Prostate gland (tissue), 2 donors: ENCODE data around the gene SYT6. TPM values are rescaled to one million over a fixed set of nuclear protein-coding genes. Genes with fewer than 3 reads are reported as not detected.
"Not testable (repeated sequence)": the region's sequence is repeated elsewhere in the genome, so short reads cannot be mapped to it uniquely, and the experiment has no call there.

ENCODE experiments used
- DNase-seq: peaks from one replicate; pipeline ENCODE4 v3.0.0-alpha.2; 2019; ENCODE audit warnings: low spot score
- H3K27ac ChIP-seq, 2 donors: fragments of 200-600 bp; sonication (generic); 2 replicates each; pipeline ENCODE4 v1.5.1; 2017 to 2019
- H3K27me3 ChIP-seq: fragments of 200-600 bp; sonication (generic); replicated peaks from 2 replicates; pipeline ENCODE4 v1.5.1; 2019; ENCODE audit not compliant: insufficient read depth
- H3K36me3 ChIP-seq, 2 donors: fragments of 200-600 bp; sonication (generic); 1 replicate in 1 of 2; 2 replicates in 1 of 2; pipeline versions ENCODE4 v1.5.1 to v1.8.1; 2017 to 2019
- H3K4me1 ChIP-seq: fragments of 200-600 bp; sonication (generic); replicated peaks from 2 replicates; pipeline ENCODE4 v1.5.1; 2019
- H3K4me3 ChIP-seq, 2 donors: fragments of 200-600 bp; sonication (generic); 2 replicates each; pipeline ENCODE4 v1.5.1; 2017 to 2019
- H3K9me3 ChIP-seq: fragments of 200-600 bp; sonication (generic); 2 replicates; pipeline ENCODE4 v1.5.1; 2017
- CTCF ChIP-seq, 4 experiments: fragments of 200-600 bp in 2 of 4; fragments of 450-650 bp in 2 of 4; sonication (generic) in 2 of 4; IDR thresholded peaks; 1 replicate in 3 of 4; 2 replicates in 1 of 4; pipeline ENCODE4 v1.5.1; 2016 to 2019; ENCODE audit warnings: antibody characterized with exemption in 4 of 4, mild to moderate bottlenecking in 2 of 4, moderate library complexity in 2 of 4
- POLR2A ChIP-seq: fragments of 450-650 bp; IDR thresholded peaks from one replicate; pipeline ENCODE4 v1.6.1; 2016; ENCODE audit warnings: antibody characterized with exemption, mild to moderate bottlenecking
- POLR2AphosphoS5 ChIP-seq: sonication (generic); formaldehyde crosslinking; IDR thresholded peaks from one replicate; pipeline ENCODE4 v1.6.1; 2017; ENCODE audit warnings: antibody characterized with exemption
- whole genome bisulfite sequencing: methylation state at CpG from one replicate; pipeline ENCODE4 v1.1.5; 2018; 5-methylcytosine and 5-hydroxymethylcytosine counted together
- intact Hi-C: fragments of 100-400 bp; cut with DNase I; formaldehyde crosslinking; loops from one replicate; pipeline ENCODE4 v1.14.2; 2022
- total RNA-seq, 2 donors: library from RNA; depleted of rRNA; stranded (reverse); fragments of >200 nt; gene quantifications; one replicate each; pipeline ENCODE4 v1.1.0, GENCODE V29; 2016

SYT6 gene
- total RNA-seq, 2 donors from 2014 or later: 1.6 TPM; not detected in 1

DNA sequence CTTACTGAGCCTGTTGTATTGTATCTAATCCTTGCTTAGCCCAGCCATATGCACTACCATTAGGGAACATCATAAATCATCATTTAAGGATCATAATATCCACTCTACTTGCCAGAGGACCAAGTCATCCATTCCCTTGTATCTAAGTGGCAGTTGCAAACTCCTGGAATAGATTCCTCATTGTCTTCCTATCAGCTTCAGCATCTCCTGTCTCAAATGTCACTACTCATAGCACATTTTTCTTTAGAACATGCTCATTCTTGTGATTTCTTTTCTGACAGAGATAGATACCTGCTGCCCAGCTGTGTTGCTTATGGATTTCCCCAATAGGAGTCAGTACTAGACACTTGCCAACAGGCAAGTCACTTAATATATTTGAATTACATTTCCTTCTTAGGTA lies 90.1 kb downstream of the SYT6 start:
- no peaks in the 10 kb centered on the region for H3K9me3 ChIP-seq
- no peak for TF ChIP-seq CTCF (IDR thresholded peaks at IDR 0.05)
- TF ChIP-seq POLR2A: no peak
- TF ChIP-seq POLR2AphosphoS5: no peak
- no peaks in the 10 kb centered on the region for H3K4me1 ChIP-seq
- H3K27me3 ChIP-seq: no peaks in the 10 kb centered on the region
- no peak overlapping the region for H3K4me3 ChIP-seq
- H3K27ac ChIP-seq: no peak overlapping the region
- DNase-seq: no peak
- intact Hi-C loops: no loop called here
- no peaks in the 10 kb centered on the region for H3K36me3 ChIP-seq

- H3K27ac ChIP-seq: no peak overlapping the region
- H3K36me3 ChIP-seq: no peaks in the 10 kb centered on the region
- DNase-seq: no peak
- H3K9me3 ChIP-seq: no peaks in the 10 kb centered on the region
- no peak overlapping the region for H3K4me3 ChIP-seq
- H3K4me1 ChIP-seq: no peaks in the 10 kb centered on the region
- intact Hi-C loops: no loop called here
- no peaks in the 10 kb centered on the region for H3K27me3 ChIP-seq
- TF ChIP-seq POLR2AphosphoS5: no peak
- no peak for TF ChIP-seq POLR2A
- no peak for TF ChIP-seq CTCF (IDR thresholded peaks at IDR 0.05)
- WGBS: 76% methylated on average over 8 of the region's 8 CpGs
Observed at GRCh38 chr1:114062477-114063099, 91.1 kb downstream of the SYT6 start.

DNA sequence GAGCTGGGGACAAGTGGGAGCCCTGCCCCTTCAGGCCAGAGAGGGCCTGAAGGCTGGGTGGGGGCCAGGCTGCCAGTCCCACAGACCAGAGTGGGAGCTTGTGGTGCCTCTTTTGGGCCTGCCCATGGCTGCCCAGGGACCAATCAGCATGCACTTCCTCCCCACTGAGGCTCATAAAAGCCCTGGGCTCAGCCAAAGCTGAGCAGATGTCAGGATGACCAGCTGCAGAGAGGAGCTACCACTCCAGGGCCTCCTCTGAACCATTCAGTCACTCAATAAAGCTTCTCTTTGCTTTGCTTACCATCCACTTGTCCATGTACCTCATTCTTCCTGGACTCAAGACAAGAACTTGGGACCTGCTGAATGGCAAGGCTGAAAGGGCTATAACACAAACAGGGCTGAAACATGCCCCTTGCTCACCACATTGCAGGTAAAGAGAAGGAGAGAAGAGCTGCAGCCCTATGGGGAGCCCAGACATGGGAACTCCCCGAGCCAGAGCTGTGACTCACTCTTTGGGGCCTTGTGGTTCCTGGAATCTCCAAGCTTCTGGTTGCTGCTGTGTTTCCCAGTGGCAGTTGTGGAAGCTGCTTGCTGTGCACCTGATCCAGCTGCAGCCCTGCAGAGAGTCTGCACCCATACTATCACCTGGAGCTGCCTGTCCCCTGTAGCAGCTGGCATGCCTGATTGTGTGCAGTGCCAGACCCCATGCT lies 92.4 kb downstream of the SYT6 start:
- intact Hi-C loops: no loop called here
- Histone ChIP-seq H3K36me3 (no peaks in the 10 kb centered on the region), H3K9me3 (no peaks in the 10 kb centered on the region), H3K4me1 (no peaks in the 10 kb centered on the region), H3K4me3 (no peak overlapping the region), H3K27me3 (no peaks in the 10 kb centered on the region), H3K27ac (no peak overlapping the region)
- no peak for DNase-seq
- no peak for TF ChIP-seq POLR2A
- TF ChIP-seq CTCF (IDR thresholded peaks at IDR 0.05): no peak
- TF ChIP-seq POLR2AphosphoS5: no peak
- WGBS: 100% methylated on average over 1 of the region's 1 CpG

- DNase-seq, H3K27me3 ChIP-seq, H3K4me1 ChIP-seq, intact Hi-C loops, H3K27ac ChIP-seq, H3K9me3 ChIP-seq, H3K36me3 ChIP-seq, H3K4me3 ChIP-seq: not testable (repeated sequence)
- 56% methylated on average over 6 of the region's 6 CpGs for WGBS
Observed at GRCh38 chr1:114058236-114058635, 95.4 kb downstream of the SYT6 start.

DNA sequence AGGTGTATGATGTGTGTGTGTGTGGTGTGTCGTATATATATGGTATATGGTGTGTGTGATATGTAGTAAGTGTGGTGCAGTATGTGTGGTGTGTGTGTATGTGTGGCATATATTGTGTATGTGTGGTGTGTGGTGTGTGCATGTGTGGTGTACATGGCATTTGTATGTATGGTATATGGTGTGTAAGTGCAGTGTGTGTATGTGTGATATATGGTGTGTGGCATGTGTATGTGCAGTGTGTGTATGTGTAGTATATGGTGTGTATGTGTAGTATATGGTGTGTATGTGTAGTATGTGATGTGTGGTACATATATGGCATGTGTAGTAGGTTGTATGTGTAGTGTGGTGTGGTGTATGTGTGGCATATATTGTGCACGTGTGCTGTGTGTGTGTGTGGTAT lies 99.5 kb downstream of the SYT6 start:
- no peak overlapping the region for H3K27ac ChIP-seq
- WGBS: 89% methylated on average over 2 of the region's 2 CpGs
- intact Hi-C loops: no loop called here

More for the DNA sequence above, 99.5 kb downstream of the SYT6 start:
- Histone ChIP-seq H3K36me3 (no peaks in the 10 kb centered on the region), H3K27me3 (no peaks in the 10 kb centered on the region), H3K9me3 (no peaks in the 10 kb centered on the region), H3K4me3 (no peak overlapping the region), H3K4me1 (no peaks in the 10 kb centered on the region)
- no peak for DNase-seq
- TF ChIP-seq POLR2A (no peak), POLR2AphosphoS5 (no peak), CTCF (IDR thresholded peaks at IDR 0.05) (no peak)
